Ramos (cell line): ENCODE measurements around the gene GNG10.

Source experiments
- in situ Hi-C: fragments of 300-500 bp; cut with MboI; formaldehyde crosslinking; loops from one replicate; pipeline ENCODE4 v1.14.3; 2022; ENCODE audit warnings: low sequenced_read_pairs; ENCODE audit not compliant: unreplicated experiment

GNG10 gene

GRCh38 chr9:111715471-111715870 is 54.1 kb downstream of the GNG10 start:
- in situ Hi-C loops, result no loop called here

GRCh38 chr9:111719541-111719940 is 58.1 kb downstream of the GNG10 start:
- in situ Hi-C loops, result no loop called here
